HepG2 (cell line): ENCODE data around the gene SFXN5. TPM values are rescaled to one million over a fixed set of nuclear protein-coding genes. Genes with fewer than 3 reads are reported as not detected.

Source experiments
- ATAC-seq: fragments of 200-7000 bp; cut with Tn5 transposase; 3 replicates; pipeline ENCODE4 v1.9.1; 2020; ENCODE audit warnings: mild to moderate bottlenecking, moderate library complexity
- BruUV-seq: library from RNA; stranded (reverse); fragments of 400-500 nt; replicated peaks from 2 replicates; lab custom pipeline; 2021; lab: Mats Ljungman, UMichigan
- CTCF ChIA-PET: fragments of 300-600 bp; formaldehyde crosslinking; extraction: SDS; loops from one replicate; lab custom pipeline; 2021; ENCODE audit warnings: low total read pairs, inconsistent platforms, low intra/inter-chr PET ratio; lab: Yijun Ruan, JAX
- POLR2A ChIA-PET: fragments of 350-600 bp; sonication (Branson Sonifier 250); formaldehyde crosslinking; loops from one replicate; lab custom pipeline; 2020; ENCODE audit warnings: antibody characterized with exemption, inconsistent platforms; lab: Yijun Ruan, JAX
- DNase-seq: peaks from one replicate; pipeline ENCODE4 v3.0.0-alpha.2; 2015; ENCODE audit warnings: low spot score
- FAIRE-seq: peaks from 3 replicates; lab custom pipeline; 2011; peaks lifted over from hg19 to GRCh38; lab: Jason Lieb, UNC
- H2AFZ ChIP-seq: one replicate; pipeline ENCODE4 v1.6.1; 2011; ENCODE audit warnings: low read length, inconsistent platforms
- H3K27ac ChIP-seq: fragments of 300-600 bp; 3 replicates; pipeline ENCODE4 v1.8.0; 2011; ENCODE audit warnings: mixed run types, mild to moderate bottlenecking, mixed read lengths, low read length, inconsistent platforms; ENCODE audit not compliant: insufficient read depth; ENCODE audit errors: extremely low read length
- H3K27me3 ChIP-seq, 2 experiments: fragments of 200-600 bp in 1 of 2; 2 replicates in 1 of 2; 3 replicates in 1 of 2; pipeline versions ENCODE4 v1.6.0 to v1.8.0; 2011; ENCODE audit warnings: low read length in 2 of 2, mild to moderate bottlenecking in 2 of 2, moderate library complexity in 2 of 2, inconsistent platforms in 1 of 2; ENCODE audit not compliant: insufficient read depth in 2 of 2, control insufficient read depth in 1 of 2
- H3K36me3 ChIP-seq, 2 experiments: fragments of 200-600 bp in 1 of 2; replicated peaks in 1 of 2; 2 replicates in 1 of 2; 3 replicates in 1 of 2; pipeline versions ENCODE4 v1.5.1 to v1.8.0; 2011; ENCODE audit warnings: low read length in 2 of 2, inconsistent platforms in 1 of 2; ENCODE audit not compliant: insufficient read depth in 2 of 2, control insufficient read depth in 1 of 2
- H3K4me1 ChIP-seq: 2 replicates; pipeline ENCODE4 v1.5.1; 2012; ENCODE audit warnings: low read length, inconsistent platforms; ENCODE audit not compliant: insufficient read depth
- H3K4me2 ChIP-seq: 2 replicates; pipeline ENCODE4 v1.6.0; 2011; ENCODE audit warnings: low read depth, low read length, inconsistent platforms
- H3K4me3 ChIP-seq, 3 experiments: fragments of 200-600 bp in 1 of 3; sonication (generic), shearing (Covaris generic) in 1 of 3; replicated peaks in 1 of 3; 2 replicates each; pipeline ENCODE4 v1.5.1; 2011 to 2016; ENCODE audit warnings: low read length in 3 of 3, inconsistent platforms in 2 of 3, low read depth in 2 of 3, mild to moderate bottlenecking in 2 of 3, control low read depth in 1 of 3, mixed read lengths in 1 of 3; ENCODE audit not compliant: insufficient read depth in 1 of 3
- H3K79me2 ChIP-seq: one replicate; pipeline ENCODE4 v1.6.1; 2011; ENCODE audit warnings: low read length, inconsistent platforms; ENCODE audit not compliant: insufficient read depth
- H3K9ac ChIP-seq: 2 replicates; pipeline ENCODE4 v1.6.0; 2011; ENCODE audit warnings: mild to moderate bottlenecking, low read depth, low read length, inconsistent platforms; ENCODE audit not compliant: insufficient read depth
- H3K9me3 ChIP-seq: 2 replicates; pipeline ENCODE4 v1.5.1; 2012; ENCODE audit warnings: mild to moderate bottlenecking, low read length
- H4K20me1 ChIP-seq: 2 replicates; pipeline ENCODE4 v1.6.0; 2011; ENCODE audit warnings: inconsistent platforms, mild to moderate bottlenecking, low read length, moderate library complexity; ENCODE audit not compliant: insufficient read depth
- AGO1 ChIP-seq: fragments of 200-400 bp; formaldehyde crosslinking; IDR thresholded peaks from 2 replicates; pipeline ENCODE4 v1.6.1; 2017; ENCODE audit warnings: mild to moderate bottlenecking, low read depth, low read length, moderate library complexity; ENCODE audit not compliant: poor library complexity, severe bottlenecking
- HNRNPL ChIP-seq: fragments of 200-400 bp; formaldehyde crosslinking; IDR thresholded peaks from 2 replicates; pipeline ENCODE4 v1.6.1; 2017; ENCODE audit warnings: mild to moderate bottlenecking, low read depth, low read length
- NCOA5 ChIP-seq: sonication (generic); formaldehyde crosslinking; IDR thresholded peaks from 2 replicates; pipeline ENCODE4 v1.4.0; 2020; ENCODE audit warnings: missing genetic modification reagents
- ONECUT2 ChIP-seq: sonication (generic); formaldehyde crosslinking; IDR thresholded peaks from 2 replicates; pipeline ENCODE4 v1.4.0; 2020; ENCODE audit warnings: missing genetic modification reagents
- RAD51 ChIP-seq: fragments of 450-650 bp; IDR thresholded peaks from 2 replicates; pipeline ENCODE4 v1.6.1; 2016; ENCODE audit warnings: borderline replicate concordance
- WGBS: methylation state at CpG from one replicate; pipeline ENCODE4 v1.1.6; 2017; ENCODE audit warnings: low lambda C conversion rate; 5-methylcytosine and 5-hydroxymethylcytosine counted together
- in situ Hi-C: cut with HindIII; loops from 2 replicates; pipeline ENCODE4 v1.10.0; 2017; ENCODE audit warnings: low pct_unique_long_range_greater_than_20kb; ENCODE audit not compliant: extremely low pct_ligation_motif_present
- intact Hi-C: fragments of 100-400 bp; cut with micrococcal nuclease; formaldehyde crosslinking; loops from one replicate; pipeline ENCODE4 v1.10.0; 2022; ENCODE audit not compliant: unreplicated experiment
- polyA plus RNA-seq, 8 experiments: library from polyadenylated mRNA; depleted of rRNA in 3 of 8; stranded (reverse) in 7 of 8; unstranded in 1 of 8; fragments of >200 nt; fragmentation: Illumina TruSeq in 4 of 8; extraction: Trizol in 4 of 8; gene quantifications; 2 replicates each; pipeline versions ENCODE4 v1.2.1 to v1.2.3, GENCODE V29; 2011 to 2016; ENCODE audit warnings: low read depth in 4 of 8, missing spikeins in 1 of 8, mixed read lengths in 1 of 8; ENCODE audit not compliant: insufficient read depth in 1 of 8
- total RNA-seq, 5 experiments: library from RNA; depleted of rRNA; stranded (reverse); fragments of >200 nt; fragmentation: Illumina TruSeq; extraction: Trizol; gene quantifications; 2 replicates each; pipeline ENCODE4 v1.2.3, GENCODE V29; 2016; ENCODE audit warnings: low read depth in 1 of 5

The SFXN5 gene
- total and polyA plus RNA-seq, 2 of the 13 experiments (the other 11 are each of a cell fraction or from before 2014, with no cell fraction given): 34.9 to 37.4 TPM

DNA sequence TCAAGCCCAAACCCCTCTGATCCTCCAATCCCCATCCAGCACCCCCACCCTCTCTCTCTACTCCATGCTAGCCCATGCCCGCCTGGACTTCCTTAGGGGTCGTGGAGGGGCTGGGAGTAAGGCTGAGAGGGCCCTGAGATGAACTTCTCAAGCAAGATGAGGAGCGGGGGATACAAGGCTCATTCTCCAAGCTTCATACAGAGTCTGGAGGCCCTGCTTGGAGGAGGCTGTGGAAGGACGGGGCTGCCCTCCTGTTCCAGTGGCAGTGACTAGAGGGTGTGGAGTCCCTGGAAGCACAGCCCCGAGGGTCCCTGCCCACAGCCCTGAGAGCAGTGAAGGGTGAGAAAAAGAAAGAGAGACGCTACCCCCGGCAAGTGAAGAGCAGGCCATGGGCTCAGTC is 108.6 kb downstream of the SFXN5 start:
- FAIRE-seq (no peak), ATAC-seq (no peak)
- no TSS peak for BruUV-seq
- WGBS: 95% methylated on average over 7 of the region's 7 CpGs
- no peaks in the 10 kb centered on the region for H4K20me1 ChIP-seq
- H3K4me3 ChIP-seq: no peak overlapping the region
- no peaks in the 10 kb centered on the region for H3K79me2 ChIP-seq
- H3K27me3 ChIP-seq: no peaks in the 10 kb centered on the region
- CTCF ChIA-PET: no interaction called here
- no peak overlapping the region for H2AFZ ChIP-seq
- POLR2A ChIA-PET: interaction anchor here (0.5 kb wide), 1 partner anchor 162 kb away, joined by 3 read pairs; no protein-coding TSS in a partner anchor
- no peaks in the 10 kb centered on the region for H3K9me3 ChIP-seq
- no peak overlapping the region for H3K27ac ChIP-seq
- no peak overlapping the region for H3K9ac ChIP-seq
- intact Hi-C loops: no loop called here
- H3K4me1 ChIP-seq: no peaks in the 10 kb centered on the region
- peaks cover under 1 to 15% of the 10 kb centered on the region in 2 experiments; a peak in 1 of 5 replicates for H3K36me3 ChIP-seq
- TF ChIP-seq AGO1 (no peak), RAD51 (no peak), NCOA5 (no peak)
- TF ChIP-seq, all 625 proteins: peak for 0
- no peak overlapping the region for H3K4me2 ChIP-seq
- DNase-seq: no peak
- in situ Hi-C loops: no loop called here

DNA sequence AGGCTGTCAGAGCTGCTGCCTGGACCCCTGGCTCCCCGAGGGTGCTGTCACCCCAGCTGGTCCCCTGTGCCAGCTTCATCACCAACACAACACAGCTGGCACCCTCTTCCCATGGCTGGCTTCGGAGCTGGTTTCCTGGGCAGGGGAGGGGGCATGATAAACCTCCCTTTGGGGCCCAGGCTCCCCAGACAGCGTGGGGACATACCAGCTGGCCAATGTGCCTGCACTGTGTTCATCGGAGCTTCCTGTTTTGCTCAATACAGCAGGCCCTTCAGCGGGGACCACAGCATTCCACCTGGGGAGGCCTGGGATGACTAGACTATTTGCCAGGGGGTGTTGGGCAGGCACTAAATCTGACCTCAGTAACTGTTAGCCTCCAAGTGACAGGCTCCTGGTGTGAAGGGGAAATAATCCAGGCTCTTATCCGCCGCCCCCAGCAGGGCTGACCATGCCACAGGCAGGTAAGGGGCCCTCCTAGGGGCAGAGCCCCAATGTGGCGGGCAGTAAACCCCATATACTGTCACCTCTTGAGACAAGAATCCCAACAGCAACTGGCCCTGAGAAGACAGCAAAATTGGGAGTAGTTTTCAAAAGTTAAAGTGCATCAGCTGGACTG is 109.6 kb downstream of the SFXN5 start:
- Histone ChIP-seq H3K4me2 (no peak overlapping the region), H3K4me3 (no peak overlapping the region), H3K9ac (no peak overlapping the region), H3K27me3 (no peaks in the 10 kb centered on the region), H2AFZ (no peak overlapping the region), H3K4me1 (no peaks in the 10 kb centered on the region), H3K27ac (no peak overlapping the region), H3K79me2 (no peaks in the 10 kb centered on the region), H4K20me1 (no peaks in the 10 kb centered on the region), H3K9me3 (no peaks in the 10 kb centered on the region), H3K36me3 (peaks cover 1 to 14% of the 10 kb centered on the region in 2 experiments; a peak in 1 of 5 replicates)
- in situ Hi-C loops: no loop called here
- no peak for FAIRE-seq
- 0 out of 2 replicates have a peak, but pooled peaks have one; percentile 21 for TF ChIP-seq HNRNPL
- no peak for TF ChIP-seq ONECUT2 (CRISPR knock-in tag)
- ChIA-PET CTCF (no interaction called here), POLR2A (no interaction called here)
- no TSS peak for BruUV-seq
- ATAC-seq: no peak
- DNase-seq: no peak
- intact Hi-C loops: no loop called here
- WGBS: 98% methylated on average over 5 of the region's 8 CpGs
